Hepatocyte (in vitro differentiated cells): ENCODE results near the gene PPFIA4. TPM values are rescaled to one million over a fixed set of nuclear protein-coding genes. Genes with fewer than 3 reads are reported as not detected.

Source experiments
- DNase-seq: peaks from one replicate; pipeline ENCODE4 v3.0.0-alpha.2; 2016; ENCODE audit warnings: low spot score
- H2AFZ ChIP-seq: fragments of 200-600 bp; sonication (generic); 2 replicates; pipeline ENCODE4 v1.6.0; 2016; ENCODE audit warnings: antibody characterized with exemption, mild to moderate bottlenecking
- H3K27ac ChIP-seq: fragments of 200-600 bp; sonication (generic); 2 replicates; pipeline ENCODE4 v1.5.1; 2016; ENCODE audit warnings: mild to moderate bottlenecking
- H3K27me3 ChIP-seq: fragments of 200-600 bp; sonication (generic); 2 replicates; pipeline ENCODE4 v1.6.1; 2016
- H3K36me3 ChIP-seq: fragments of 200-600 bp; sonication (generic); replicated peaks from 2 replicates; pipeline ENCODE4 v1.5.1; 2016; ENCODE audit warnings: low read depth; ENCODE audit not compliant: insufficient read depth
- H3K4me1 ChIP-seq: fragments of 200-600 bp; sonication (generic); 2 replicates; pipeline ENCODE4 v1.5.1; 2016; ENCODE audit warnings: mild to moderate bottlenecking, moderate library complexity; ENCODE audit not compliant: insufficient read depth
- H3K4me2 ChIP-seq: fragments of 200-600 bp; sonication (generic); 2 replicates; pipeline ENCODE4 v1.6.0; 2016
- H3K4me3 ChIP-seq: fragments of 200-600 bp; sonication (generic); 2 replicates; pipeline ENCODE4 v1.5.1; 2016; ENCODE audit warnings: mild to moderate bottlenecking
- H3K79me2 ChIP-seq: fragments of 200-600 bp; sonication (generic); 2 replicates; pipeline ENCODE4 v1.6.0; 2017; ENCODE audit warnings: mild to moderate bottlenecking
- H3K9me2 ChIP-seq: fragments of 200-600 bp; sonication (generic); replicated peaks from 2 replicates; pipeline ENCODE4 v1.6.0; 2017; ENCODE audit warnings: mild to moderate bottlenecking; ENCODE audit not compliant: insufficient read depth
- H3K9me3 ChIP-seq: fragments of 200-600 bp; sonication (generic); 2 replicates; pipeline ENCODE4 v1.5.1; 2016; ENCODE audit warnings: low read depth, mild to moderate bottlenecking
- H4K20me1 ChIP-seq: fragments of 200-600 bp; sonication (generic); 2 replicates; pipeline ENCODE4 v1.6.0; 2016; ENCODE audit warnings: mild to moderate bottlenecking; ENCODE audit not compliant: insufficient read depth, poor library complexity, severe bottlenecking
- CTCF ChIP-seq: fragments of 200-600 bp; sonication (generic); IDR thresholded peaks from 2 replicates; pipeline ENCODE4 v1.5.1; 2016; ENCODE audit warnings: antibody characterized with exemption, mild to moderate bottlenecking; ENCODE audit not compliant: poor library complexity
- EZH2 ChIP-seq: fragments of 200-600 bp; sonication (generic); IDR thresholded peaks from 2 replicates; pipeline ENCODE4 v1.6.1; 2016; ENCODE audit warnings: antibody characterized with exemption, mild to moderate bottlenecking, borderline replicate concordance
- EZH2phosphoT487 ChIP-seq: fragments of 200-600 bp; sonication (generic); IDR thresholded peaks from one replicate; pipeline ENCODE4 v1.6.1; 2018; ENCODE audit warnings: antibody characterized with exemption, mild to moderate bottlenecking, low read depth, moderate library complexity; ENCODE audit not compliant: unreplicated experiment, severe bottlenecking
- WGBS: methylation state at CpG from one replicate; pipeline ENCODE4 v1.1.6; 2016; ENCODE audit warnings: low lambda C conversion rate; ENCODE audit errors: missing lambda C conversion rate; 5-methylcytosine and 5-hydroxymethylcytosine counted together
- polyA plus RNA-seq: library from polyadenylated mRNA; unstranded; fragments of >200 nt; fragmentation: Nextera tagmentation; extraction: Ambion mirVana; gene quantifications from 2 replicates; pipeline ENCODE4 v1.2.1, GENCODE V29; 2016
- total RNA-seq: library from RNA; depleted of rRNA; stranded (reverse); fragments of >200 nt; gene quantifications from 2 replicates; pipeline ENCODE4 v1.2.3, GENCODE V29; 2014

Gene PPFIA4
- total and polyA plus RNA-seq, 2 experiments from 2014 or later, result 1.4 to 1.7 TPM

GRCh38 chr1:203057911-203058675 is 31.8 kb downstream of the PPFIA4 start:
- no peaks in the 10 kb centered on the region for H3K9me3 ChIP-seq
- H2AFZ ChIP-seq, result no peak overlapping the region
- 57% methylated on average over 10 of the region's 10 CpGs for WGBS
- no peaks in the 10 kb centered on the region for H3K27me3 ChIP-seq
- no peak overlapping the region for H3K4me3 ChIP-seq
- H3K79me2 ChIP-seq, result no peaks in the 10 kb centered on the region
- H3K4me1 ChIP-seq, result no peaks in the 10 kb centered on the region
- H3K27ac ChIP-seq, result no peak overlapping the region
- H3K4me2 ChIP-seq, result no peak overlapping the region
- TF ChIP-seq EZH2phosphoT487, result no peak
- no peak for TF ChIP-seq CTCF
- no peak for TF ChIP-seq EZH2
- no peaks in the 10 kb centered on the region for H3K36me3 ChIP-seq
- DNase-seq, result no peak
- no peaks in the 10 kb centered on the region for H3K9me2 ChIP-seq
- no peaks in the 10 kb centered on the region for H4K20me1 ChIP-seq

- no peaks in the 10 kb centered on the region for H4K20me1 ChIP-seq
- DNase-seq, result no peak
- H3K79me2 ChIP-seq, result no peaks in the 10 kb centered on the region
- no peaks in the 10 kb centered on the region for H3K4me1 ChIP-seq
- H3K9me3 ChIP-seq, result no peaks in the 10 kb centered on the region
- no peak overlapping the region for H2AFZ ChIP-seq
- no peak overlapping the region for H3K27ac ChIP-seq
- H3K27me3 ChIP-seq, result no peaks in the 10 kb centered on the region
- no peak for TF ChIP-seq EZH2
- TF ChIP-seq CTCF, result no peak
- no peak for TF ChIP-seq EZH2phosphoT487
- no peaks in the 10 kb centered on the region for H3K36me3 ChIP-seq
- H3K4me3 ChIP-seq, result no peak overlapping the region
- WGBS, result 93% methylated on average over 1 of the region's 1 CpG
- H3K9me2 ChIP-seq, result no peaks in the 10 kb centered on the region
- H3K4me2 ChIP-seq, result no peak overlapping the region
These were observed 32.3 kb downstream of the PPFIA4 start for GRCh38 chr1:203058676-203058935.

GRCh38 chr1:203059485-203059884 is 33.2 kb downstream of the PPFIA4 start:
- 84% methylated on average over 2 of the region's 2 CpGs for WGBS
- Histone ChIP-seq H3K79me2 (no peaks in the 10 kb centered on the region), H3K4me1 (no peaks in the 10 kb centered on the region), H3K4me2 (no peak overlapping the region), H2AFZ (no peak overlapping the region), H3K36me3 (no peaks in the 10 kb centered on the region), H4K20me1 (no peaks in the 10 kb centered on the region), H3K27ac (no peak overlapping the region), H3K27me3 (no peaks in the 10 kb centered on the region), H3K9me2 (no peaks in the 10 kb centered on the region), H3K9me3 (no peaks in the 10 kb centered on the region), H3K4me3 (no peak overlapping the region)
- TF ChIP-seq EZH2phosphoT487, result no peak
- no peak for TF ChIP-seq CTCF
- no peak for TF ChIP-seq EZH2
- no peak for DNase-seq

- no peak overlapping the region for H3K4me2 ChIP-seq
- H3K9me2 ChIP-seq, result no peaks in the 10 kb centered on the region
- H3K36me3 ChIP-seq, result no peaks in the 10 kb centered on the region
- no peak overlapping the region for H3K4me3 ChIP-seq
- H3K79me2 ChIP-seq, result no peaks in the 10 kb centered on the region
- H4K20me1 ChIP-seq, result no peaks in the 10 kb centered on the region
- 98% methylated on average over 11 of the region's 11 CpGs for WGBS
- no peaks in the 10 kb centered on the region for H3K27me3 ChIP-seq
- no peaks in the 10 kb centered on the region for H3K4me1 ChIP-seq
- no peak overlapping the region for H2AFZ ChIP-seq
- no peaks in the 10 kb centered on the region for H3K9me3 ChIP-seq
- DNase-seq, result no peak
- TF ChIP-seq CTCF (no peak), EZH2phosphoT487 (no peak), EZH2 (no peak)
- no peak overlapping the region for H3K27ac ChIP-seq
These were observed 33.8 kb downstream of the PPFIA4 start for GRCh38 chr1:203060115-203060514.
